Panc1 (cell line): ENCODE results near the gene ETFA.

ENCODE experiments used
- POLR2AphosphoS5 ChIP-seq: IDR thresholded peaks from 2 replicates; pipeline ENCODE4 v1.6.1; 2012; ENCODE audit warnings: mild to moderate bottlenecking, low read depth, low read length, moderate library complexity
- TF ChIP-seq, protein P1 (sequence below): fragments of 450-650 bp; IDR thresholded peaks from 2 replicates; pipeline ENCODE4 v1.5.1; 2017; ENCODE audit warnings: mild to moderate bottlenecking

DNA sequence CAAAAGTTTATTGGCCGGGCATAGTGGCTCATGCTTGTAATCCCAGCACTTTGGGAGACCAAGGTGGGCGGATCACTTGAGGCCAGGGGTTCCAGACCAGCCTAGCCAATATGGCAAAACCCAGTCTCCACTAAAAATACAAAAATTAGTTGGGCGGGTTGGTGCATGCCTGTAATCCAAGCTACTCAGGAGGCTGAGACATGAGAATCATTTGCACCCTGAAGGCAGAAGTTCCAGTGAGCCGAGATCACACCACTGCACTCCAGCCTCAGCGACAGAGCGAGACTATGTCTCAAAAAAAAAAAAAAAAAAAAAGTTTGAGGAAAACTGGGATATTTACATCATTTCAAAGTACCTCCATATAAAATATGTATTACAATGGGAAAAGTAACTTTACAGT lies 40.4 kb downstream of the ETFA start:
- no peak for TF ChIP-seq POLR2AphosphoS5
- TF ChIP-seq, protein P1, sequence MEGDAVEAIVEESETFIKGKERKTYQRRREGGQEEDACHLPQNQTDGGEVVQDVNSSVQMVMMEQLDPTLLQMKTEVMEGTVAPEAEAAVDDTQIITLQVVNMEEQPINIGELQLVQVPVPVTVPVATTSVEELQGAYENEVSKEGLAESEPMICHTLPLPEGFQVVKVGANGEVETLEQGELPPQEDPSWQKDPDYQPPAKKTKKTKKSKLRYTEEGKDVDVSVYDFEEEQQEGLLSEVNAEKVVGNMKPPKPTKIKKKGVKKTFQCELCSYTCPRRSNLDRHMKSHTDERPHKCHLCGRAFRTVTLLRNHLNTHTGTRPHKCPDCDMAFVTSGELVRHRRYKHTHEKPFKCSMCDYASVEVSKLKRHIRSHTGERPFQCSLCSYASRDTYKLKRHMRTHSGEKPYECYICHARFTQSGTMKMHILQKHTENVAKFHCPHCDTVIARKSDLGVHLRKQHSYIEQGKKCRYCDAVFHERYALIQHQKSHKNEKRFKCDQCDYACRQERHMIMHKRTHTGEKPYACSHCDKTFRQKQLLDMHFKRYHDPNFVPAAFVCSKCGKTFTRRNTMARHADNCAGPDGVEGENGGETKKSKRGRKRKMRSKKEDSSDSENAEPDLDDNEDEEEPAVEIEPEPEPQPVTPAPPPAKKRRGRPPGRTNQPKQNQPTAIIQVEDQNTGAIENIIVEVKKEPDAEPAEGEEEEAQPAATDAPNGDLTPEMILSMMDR: no peak
